ENCODE data around the gene RANGRF.

RANGRF gene

GRCh38 chr17:8315764-8316217 is 27.3 kb downstream of the RANGRF start:
- DNase-seq: no peak

- no peak for DNase-seq
Measured at GRCh38 chr17:8318010-8318935, 29.8 kb downstream of the RANGRF start.

DNA sequence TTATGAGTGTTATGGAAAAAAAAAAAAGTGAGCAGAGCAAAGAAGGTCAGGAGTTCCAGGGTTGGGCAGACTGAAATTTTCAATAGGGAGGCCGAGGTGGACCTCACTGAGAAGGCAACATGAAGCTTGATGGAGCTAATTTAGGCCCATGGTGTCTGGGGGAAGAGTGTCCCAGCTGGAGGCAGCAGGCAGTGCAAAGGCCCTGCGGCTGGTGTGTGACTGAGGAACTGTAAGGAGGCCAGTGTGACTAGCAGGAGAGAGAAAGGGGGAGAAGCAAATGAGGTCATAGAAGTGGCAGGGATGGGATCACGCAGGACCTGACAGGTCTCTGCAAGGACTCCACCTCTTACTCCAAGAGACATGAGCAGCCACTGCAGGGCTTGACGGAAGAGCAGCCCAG is 31.8 kb downstream of the RANGRF start:
- no peak for DNase-seq

DNA sequence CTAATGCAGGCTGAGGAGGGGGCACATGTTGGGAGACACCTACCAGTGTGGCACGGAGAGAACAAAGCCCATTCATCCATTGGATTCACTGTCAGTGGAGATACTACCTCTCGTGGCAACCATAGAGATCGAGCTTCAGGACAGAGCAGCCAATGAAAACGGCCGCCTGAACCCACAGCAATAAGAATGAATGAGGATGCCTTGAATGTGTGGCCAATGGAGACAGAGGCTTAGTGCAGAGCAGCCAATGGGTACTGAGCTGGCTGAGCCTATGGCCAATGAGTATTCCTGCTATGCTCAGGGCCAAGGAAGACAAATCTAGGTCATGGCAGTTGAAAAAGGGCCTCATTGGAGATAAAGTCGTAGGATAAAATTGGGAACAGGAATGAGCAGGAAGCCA is 32.5 kb downstream of the RANGRF start:
- DNase-seq: no peak

- no peak for DNase-seq
Measured at GRCh38 chr17:8322061-8322460, 33.6 kb downstream of the RANGRF start.

DNA sequence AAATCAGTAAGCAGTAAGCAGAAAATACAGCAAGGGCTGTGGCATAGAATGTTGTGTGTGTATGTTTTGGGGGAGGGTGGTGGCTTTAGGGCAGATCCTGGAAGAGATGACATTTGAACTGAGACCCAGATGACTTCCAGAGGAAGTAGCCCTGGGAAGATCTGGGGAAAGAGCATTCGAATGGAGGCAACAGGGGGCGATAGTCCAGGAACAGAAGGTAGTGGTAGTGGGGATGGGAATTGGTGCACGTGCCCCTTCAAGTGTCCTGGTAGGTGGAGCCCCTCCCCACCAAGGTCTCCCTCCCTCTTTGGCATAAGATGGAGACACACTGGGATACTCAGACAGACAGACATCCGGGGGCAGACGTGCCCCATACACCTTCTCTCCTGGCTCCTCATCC is 35.7 kb downstream of the RANGRF start:
- DNase-seq: no peak

DNA sequence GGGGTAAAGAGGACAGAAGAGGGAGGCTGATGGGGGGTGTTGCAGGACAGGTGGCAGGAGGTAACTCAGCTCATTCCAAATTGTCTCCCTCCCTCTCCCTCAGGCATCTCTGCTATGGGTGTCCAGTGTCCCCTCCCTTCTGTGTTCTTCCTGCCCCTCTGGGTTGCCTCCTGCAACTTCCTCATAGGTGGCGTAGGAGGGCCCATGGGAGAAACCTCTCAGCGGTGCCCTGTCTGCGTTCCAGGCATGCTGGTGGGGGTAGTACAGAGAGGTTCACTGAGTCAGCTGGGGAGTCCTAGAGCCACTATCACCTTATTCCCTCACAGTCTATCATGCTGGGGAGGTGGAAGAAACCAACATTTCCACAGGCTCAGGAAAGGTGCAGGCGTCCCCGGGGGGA is 36.5 kb downstream of the RANGRF start:
- no peak for DNase-seq

DNA sequence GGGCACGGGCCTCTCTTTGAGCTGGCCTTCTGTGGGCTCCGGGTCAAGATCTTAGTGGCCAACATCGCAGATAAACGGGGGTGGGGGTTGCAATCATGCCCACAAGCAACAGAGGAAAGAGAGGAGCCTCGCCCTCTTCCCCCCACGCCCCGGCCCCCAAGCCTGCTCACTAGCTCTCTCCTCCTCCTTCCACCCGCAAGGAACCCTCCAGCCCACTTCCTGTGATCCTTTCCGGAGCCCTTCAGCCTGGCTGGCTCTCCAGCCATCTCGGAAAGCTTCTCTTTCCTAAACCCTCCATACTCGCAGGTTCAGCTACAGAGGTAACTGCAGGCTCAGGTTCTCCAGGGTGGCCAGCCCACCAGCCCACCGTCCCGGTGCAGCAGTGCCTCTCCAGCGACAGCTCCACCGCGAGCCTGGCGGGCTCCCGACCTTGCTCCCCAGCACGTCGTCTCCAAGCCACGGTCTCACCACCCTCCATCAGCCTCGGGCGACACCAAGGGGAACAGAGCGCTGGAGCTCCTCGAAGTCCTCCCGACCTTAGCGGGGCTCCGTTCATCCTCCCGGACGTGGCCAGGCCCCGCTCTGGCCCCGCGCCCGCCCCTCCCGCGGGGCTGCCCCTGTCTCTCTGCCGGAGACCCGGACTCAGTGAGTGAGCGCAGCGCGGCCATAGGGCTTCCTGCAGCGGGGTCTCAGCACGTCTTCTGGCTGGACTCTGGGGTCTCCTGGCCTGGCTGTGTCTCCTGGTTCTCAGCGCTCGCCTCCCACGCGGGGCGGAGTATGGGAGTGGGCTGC is 38.2 kb downstream of the RANGRF start:
- no peak for DNase-seq

GRCh38 chr17:8327303-8327649 is 38.8 kb downstream of the RANGRF start:
- no peak for DNase-seq

- DNase-seq: no peak
Measured at GRCh38 chr17:8332128-8332527, 43.7 kb downstream of the RANGRF start.

GRCh38 chr17:8332688-8333087 is 44.2 kb downstream of the RANGRF start:
- DNase-seq: no peak

- DNase-seq: no peak
Measured at GRCh38 chr17:8333281-8333680, 44.8 kb downstream of the RANGRF start.

DNA sequence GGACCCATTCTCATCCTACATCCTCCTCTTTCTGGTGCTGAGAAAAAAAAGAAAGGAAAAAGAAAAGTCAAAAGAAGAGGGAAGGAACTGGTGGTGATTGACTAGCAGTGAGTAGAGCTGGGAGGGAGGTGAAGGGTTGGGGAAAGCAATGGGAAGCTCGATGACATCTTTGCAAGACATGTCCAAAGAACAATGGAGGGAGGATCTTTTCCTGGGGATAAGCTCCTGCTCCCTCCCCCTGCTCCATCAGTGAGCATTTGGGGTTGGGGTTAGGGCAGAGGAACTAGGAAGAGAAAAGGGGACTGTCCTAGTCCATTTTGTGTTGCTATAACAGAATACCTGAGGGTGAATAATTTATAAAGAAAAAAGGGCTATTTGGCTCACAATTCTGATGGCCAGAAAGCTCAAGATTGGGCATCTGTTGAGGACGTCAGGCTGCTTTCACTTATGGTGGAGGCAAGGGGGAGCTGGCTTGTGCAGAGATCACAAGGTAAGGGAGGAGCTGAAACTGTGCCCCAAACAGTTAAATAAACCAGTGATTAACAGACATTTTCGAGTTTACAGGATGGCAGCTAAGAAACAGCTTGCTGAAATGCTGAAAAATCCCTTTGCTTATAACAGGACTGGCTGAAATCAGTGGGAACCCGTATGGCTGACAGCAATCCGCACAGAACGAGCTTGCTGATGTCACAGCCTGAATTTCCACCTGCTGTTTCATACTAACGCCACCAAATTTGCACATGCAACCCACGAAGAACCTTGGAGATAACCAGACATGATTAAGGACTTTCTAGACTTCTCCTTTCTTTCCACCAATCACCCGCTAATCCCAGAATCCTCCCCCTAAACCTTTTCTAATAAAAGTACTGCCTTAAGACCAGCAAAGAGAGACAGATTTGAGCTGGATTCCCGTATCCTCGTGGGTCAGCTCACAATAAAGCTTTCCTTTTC is 49.6 kb downstream of the RANGRF start:
- no peak for DNase-seq

DNA sequence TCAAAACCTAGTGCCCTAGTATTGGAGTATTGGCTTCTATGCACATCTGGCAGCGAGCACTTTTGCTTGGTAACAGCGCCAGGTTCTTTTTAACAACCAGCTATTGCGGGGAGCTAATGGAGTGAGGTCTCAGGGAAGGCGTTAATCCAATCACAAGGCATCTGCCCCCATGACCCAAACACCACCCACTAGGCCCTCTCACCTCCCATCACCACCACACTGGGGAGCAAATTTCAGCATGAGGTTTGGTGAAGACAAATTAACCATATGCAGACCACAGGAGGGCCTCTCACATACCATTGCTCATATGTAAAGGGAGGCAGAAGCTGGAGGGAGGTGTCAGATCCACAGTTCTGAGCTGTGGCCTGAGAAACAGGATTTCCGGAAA is 50.3 kb downstream of the RANGRF start:
- DNase-seq: no peak

- DNase-seq: no peak
Measured at GRCh38 chr17:8339540-8339939, 51.1 kb downstream of the RANGRF start, which contains the start of gene ODF4. Gene ODF4, plus strand, starts transcription at chr17:8339840. Its CDS starts 212 bp downstream, at chr17:8340052.

All from NCI-H1694 treated with DMSO at 0.1 percent for 48 hours (cell line).